ENCODE data around the gene DRICH1. TPM values are rescaled to one million over a fixed set of nuclear protein-coding genes. Genes with fewer than 3 reads are reported as not detected.

The DRICH1 gene, protein sequence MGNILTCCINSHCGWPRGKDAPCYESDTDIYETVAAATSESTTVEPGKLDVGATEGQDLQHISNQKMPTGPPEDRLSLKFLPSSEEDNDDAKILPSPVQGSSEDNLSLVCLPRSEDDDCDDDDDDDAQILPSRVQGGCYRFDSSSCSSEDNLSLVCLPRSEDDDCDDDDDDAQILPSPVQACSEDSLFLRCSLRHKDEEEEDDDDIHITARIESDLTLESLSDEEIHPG
- 0.11 and 0.14 TPM in 2 replicates for polyA plus RNA-seq (2013)

DNA sequence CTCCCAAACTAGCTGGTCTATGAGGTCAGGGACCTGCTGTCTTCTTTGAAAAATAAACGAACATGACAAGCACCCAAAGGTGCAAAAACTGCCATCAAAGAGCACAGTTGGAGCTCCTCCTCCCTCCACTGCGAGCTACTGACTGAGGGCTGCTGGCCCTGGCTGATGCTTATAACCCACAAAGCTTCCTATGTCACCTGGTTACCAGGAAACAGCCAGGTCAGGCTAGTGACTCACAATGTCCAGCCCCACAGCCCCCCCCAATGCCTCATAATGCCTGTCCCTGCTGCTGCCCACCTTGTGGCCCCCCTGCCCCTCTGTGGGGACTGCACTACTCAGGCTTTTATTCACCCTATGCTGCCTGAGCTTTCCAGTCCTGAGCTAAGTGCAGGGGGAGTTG, at the start of gene DRICH1:
Gene DRICH1, minus strand, starts transcription at position 144 of the 400 bp plus-strand sequence. CDS start 298 bp downstream, outside the sequence.
- WGBS (ENCODE audit: extremely low coverage, insufficient coverage, insufficient read length) = no CpG with 5 or more reads among the region's 2 CpGs
- Histone ChIP-seq H3K4ac (ENCODE audit: low read depth, low read length) (no peak within 1 kb of the TSS), H3K4me3 (ENCODE audit: low read depth, low read length) (no peak within 1 kb of the TSS)

GRCh38 chr22:23681026-23681809, 49.1 kb upstream of the DRICH1 start:
- WGBS (ENCODE audit: extremely low coverage, insufficient coverage, insufficient read length) = no CpG with 5 or more reads among the region's 5 CpGs
- H2BK5ac ChIP-seq (ENCODE audit: low read depth, low read length, poor library complexity) = no peak overlapping the region
- no peak overlapping the region for H3K4me3 ChIP-seq (ENCODE audit: low read depth, low read length)

More for the DNA sequence above, at the start of gene DRICH1:
- Histone ChIP-seq H2AK5ac (ENCODE audit: low read length) (no peak within 1 kb of the TSS), H3K23ac (ENCODE audit: low read length) (no peak within 1 kb of the TSS), H2AFZ (ENCODE audit: insufficient read depth, low read length, poor library complexity) (no peak within 1 kb of the TSS), H3K4me1 (ENCODE audit: control insufficient read depth in 1 of 2, insufficient read depth in 2 of 2, low read length in 2 of 2) (no peaks in the 10 kb centered on the region), H3K79me1 (ENCODE audit: low read length) (no peaks in the 10 kb centered on the region), H2BK120ac (ENCODE audit: insufficient read depth, low read length, poor library complexity) (no peak within 1 kb of the TSS), H3K4me2 (ENCODE audit: low read length) (no peak within 1 kb of the TSS), H2BK5ac (ENCODE audit: low read depth, low read length, poor library complexity) (no peak within 1 kb of the TSS), H3K9me3 (ENCODE audit: insufficient read depth, low read depth, low read length) (no peaks in the 10 kb centered on the region), H4K12ac (ENCODE audit: low read depth, low read length) (no peak within 1 kb of the TSS), H3K9ac (ENCODE audit: low read length) (no peak within 1 kb of the TSS), H3K14ac (ENCODE audit: low read length) (no peak within 1 kb of the TSS), H3K18ac (ENCODE audit: low read length) (no peak within 1 kb of the TSS), H3K27ac (ENCODE audit: low read depth, low read length) (no peak within 1 kb of the TSS), H3K36me3 (ENCODE audit: control insufficient read depth in 1 of 2, insufficient read depth in 2 of 2, low read length in 2 of 2) (no peaks in the 10 kb centered on the region), H4K8ac (ENCODE audit: low read depth, low read length) (no peak within 1 kb of the TSS), H3K79me2 (ENCODE audit: control insufficient read depth, insufficient read depth, low read length, poor library complexity) (no peaks in the 10 kb centered on the region), H3K27me3 (ENCODE audit: insufficient read depth, low read length) (no peaks in the 10 kb centered on the region), H2BK12ac (ENCODE audit: low read length) (no peak within 1 kb of the TSS), H4K91ac (ENCODE audit: low read depth, low read length) (no peak within 1 kb of the TSS)
- no peak for DNase-seq

GRCh38 chr22:23678133-23678532, 46.0 kb upstream of the DRICH1 start:
- Histone ChIP-seq H3K4me1 (ENCODE audit: control insufficient read depth in 1 of 2, insufficient read depth in 2 of 2, low read length in 2 of 2) (no peaks in the 10 kb centered on the region), H4K8ac (ENCODE audit: low read depth, low read length) (no peak overlapping the region), H3K9ac (ENCODE audit: low read length) (no peak overlapping the region), H2BK12ac (ENCODE audit: low read length) (no peak overlapping the region), H3K27me3 (ENCODE audit: insufficient read depth, low read length) (no peaks in the 10 kb centered on the region), H2BK5ac (ENCODE audit: low read depth, low read length, poor library complexity) (no peak overlapping the region), H4K12ac (ENCODE audit: low read depth, low read length) (no peak overlapping the region), H3K18ac (ENCODE audit: low read length) (no peak overlapping the region), H3K4ac (ENCODE audit: low read depth, low read length) (no peak overlapping the region), H2AFZ (ENCODE audit: insufficient read depth, low read length, poor library complexity) (no peak overlapping the region), H3K23ac (ENCODE audit: low read length) (no peak overlapping the region), H3K4me3 (ENCODE audit: low read depth, low read length) (no peak overlapping the region), H3K9me3 (ENCODE audit: insufficient read depth, low read depth, low read length) (peaks cover 2% of the 10 kb centered on the region), H3K79me1 (ENCODE audit: low read length) (no peaks in the 10 kb centered on the region), H2BK120ac (ENCODE audit: insufficient read depth, low read length, poor library complexity) (no peak overlapping the region), H3K27ac (ENCODE audit: low read depth, low read length) (no peak overlapping the region), H3K79me2 (ENCODE audit: control insufficient read depth, insufficient read depth, low read length, poor library complexity) (no peaks in the 10 kb centered on the region), H2AK5ac (ENCODE audit: low read length) (no peak overlapping the region), H4K91ac (ENCODE audit: low read depth, low read length) (no peak overlapping the region), H3K4me2 (ENCODE audit: low read length) (no peak overlapping the region), H3K14ac (ENCODE audit: low read length) (no peak overlapping the region), H3K36me3 (ENCODE audit: control insufficient read depth in 1 of 2, insufficient read depth in 2 of 2, low read length in 2 of 2) (peaks cover 12 to 16% of the 10 kb centered on the region in 2 experiments)
- no CpG with 5 or more reads among the region's 6 CpGs for WGBS (ENCODE audit: extremely low coverage, insufficient coverage, insufficient read length)
- no peak for DNase-seq

More at GRCh38 chr22:23681026-23681809, 49.1 kb upstream of the DRICH1 start:
- Histone ChIP-seq H3K14ac (ENCODE audit: low read length) (no peak overlapping the region), H3K27me3 (ENCODE audit: insufficient read depth, low read length) (no peaks in the 10 kb centered on the region), H4K12ac (ENCODE audit: low read depth, low read length) (no peak overlapping the region), H2BK120ac (ENCODE audit: insufficient read depth, low read length, poor library complexity) (no peak overlapping the region), H3K27ac (ENCODE audit: low read depth, low read length) (no peak overlapping the region), H3K9me3 (ENCODE audit: insufficient read depth, low read depth, low read length) (peaks cover 1% of the 10 kb centered on the region), H3K4me2 (ENCODE audit: low read length) (no peak overlapping the region), H2AK5ac (ENCODE audit: low read length) (no peak overlapping the region), H2BK12ac (ENCODE audit: low read length) (no peak overlapping the region), H3K23ac (ENCODE audit: low read length) (no peak overlapping the region), H3K9ac (ENCODE audit: low read length) (no peak overlapping the region), H3K79me2 (ENCODE audit: control insufficient read depth, insufficient read depth, low read length, poor library complexity) (no peaks in the 10 kb centered on the region), H3K4ac (ENCODE audit: low read depth, low read length) (no peak overlapping the region), H3K79me1 (ENCODE audit: low read length) (no peaks in the 10 kb centered on the region), H2AFZ (ENCODE audit: insufficient read depth, low read length, poor library complexity) (no peak overlapping the region), H3K18ac (ENCODE audit: low read length) (no peak overlapping the region), H4K91ac (ENCODE audit: low read depth, low read length) (no peak overlapping the region), H3K4me1 (ENCODE audit: control insufficient read depth in 1 of 2, insufficient read depth in 2 of 2, low read length in 2 of 2) (no peaks in the 10 kb centered on the region), H4K8ac (ENCODE audit: low read depth, low read length) (no peak overlapping the region), H3K36me3 (ENCODE audit: control insufficient read depth in 1 of 2, insufficient read depth in 2 of 2, low read length in 2 of 2) (peaks cover 16 to 24% of the 10 kb centered on the region in 2 experiments)
- no peak for DNase-seq

DNA sequence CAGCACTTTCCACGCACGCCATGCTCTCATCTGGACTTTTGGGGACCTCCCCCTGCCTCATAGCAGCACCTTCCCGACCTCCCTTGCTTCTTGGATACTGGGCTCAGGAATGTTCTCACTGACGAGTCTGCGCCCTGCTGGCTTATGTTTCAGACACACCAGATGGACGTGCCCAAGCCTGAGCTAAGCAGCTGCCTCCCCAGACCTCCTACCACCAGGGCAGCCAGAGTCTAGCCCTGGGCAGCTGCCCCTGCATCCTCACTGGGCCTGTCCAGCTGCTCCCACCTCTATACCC, 45.5 kb upstream of the DRICH1 start:
- peaks cover 12 to 13% of the 10 kb centered on the region in 2 experiments for H3K36me3 ChIP-seq (ENCODE audit: control insufficient read depth in 1 of 2, insufficient read depth in 2 of 2, low read length in 2 of 2)
- no CpG with 5 or more reads among the region's 6 CpGs for WGBS (ENCODE audit: extremely low coverage, insufficient coverage, insufficient read length)
- no peaks in the 10 kb centered on the region for H3K79me1 ChIP-seq (ENCODE audit: low read length)
- H3K4me1 ChIP-seq (ENCODE audit: control insufficient read depth in 1 of 2, insufficient read depth in 2 of 2, low read length in 2 of 2) = no peaks in the 10 kb centered on the region
- H3K4ac ChIP-seq (ENCODE audit: low read depth, low read length) = no peak overlapping the region
- H3K9ac ChIP-seq (ENCODE audit: low read length) = no peak overlapping the region
- no peak overlapping the region for H3K23ac ChIP-seq (ENCODE audit: low read length)
- H3K14ac ChIP-seq (ENCODE audit: low read length) = no peak overlapping the region
- H3K79me2 ChIP-seq (ENCODE audit: control insufficient read depth, insufficient read depth, low read length, poor library complexity) = no peaks in the 10 kb centered on the region
- H3K9me3 ChIP-seq (ENCODE audit: insufficient read depth, low read depth, low read length) = peaks cover 2% of the 10 kb centered on the region
- H2AK5ac ChIP-seq (ENCODE audit: low read length) = no peak overlapping the region
- H4K91ac ChIP-seq (ENCODE audit: low read depth, low read length) = no peak overlapping the region
- H4K12ac ChIP-seq (ENCODE audit: low read depth, low read length) = no peak overlapping the region
- H3K27me3 ChIP-seq (ENCODE audit: insufficient read depth, low read length) = no peaks in the 10 kb centered on the region
- H2BK5ac ChIP-seq (ENCODE audit: low read depth, low read length, poor library complexity) = no peak overlapping the region
- H3K4me2 ChIP-seq (ENCODE audit: low read length) = no peak overlapping the region
- H4K8ac ChIP-seq (ENCODE audit: low read depth, low read length) = no peak overlapping the region
- H2BK12ac ChIP-seq (ENCODE audit: low read length) = no peak overlapping the region
- H2BK120ac ChIP-seq (ENCODE audit: insufficient read depth, low read length, poor library complexity) = no peak overlapping the region
- no peak overlapping the region for H3K27ac ChIP-seq (ENCODE audit: low read depth, low read length)
- no peak overlapping the region for H3K18ac ChIP-seq (ENCODE audit: low read length)
- no peak overlapping the region for H2AFZ ChIP-seq (ENCODE audit: insufficient read depth, low read length, poor library complexity)
- no peak for DNase-seq
- H3K4me3 ChIP-seq (ENCODE audit: low read depth, low read length) = no peak overlapping the region
